GM12878 (cell line): ENCODE results near the gene GPER1. TPM values are rescaled to one million over a fixed set of nuclear protein-coding genes. Genes with fewer than 3 reads are reported as not detected.

Experiments used
- ATAC-seq: fragments of 200-7000 bp; cut with Tn5 transposase; 3 replicates; pipeline ENCODE4 v1.9.1; 2020; ENCODE audit warnings: mild to moderate bottlenecking, moderate library complexity
- BruUV-seq: library from RNA; stranded (reverse); fragments of 400-500 nt; replicated peaks from 2 replicates; lab custom pipeline; 2021; lab: Mats Ljungman, UMichigan
- CTCF ChIA-PET: fragments of 300-600 bp; sonication (Branson Sonifier 250); formaldehyde crosslinking; extraction: SDS; loops from one replicate; lab custom pipeline; 2021; ENCODE audit warnings: inconsistent platforms; lab: Yijun Ruan, JAX
- POLR2A ChIA-PET: fragments of 350-600 bp; formaldehyde crosslinking; extraction: SDS; loops from one replicate; lab custom pipeline; 2021; ENCODE audit warnings: inconsistent platforms; lab: Charles Lee
- RAD21 ChIA-PET: fragments of 300-600 bp; sonication (Branson Sonifier 250); formaldehyde crosslinking; loops from one replicate; lab custom pipeline; 2023; ENCODE audit warnings: antibody characterized with exemption; ENCODE audit not compliant: unreplicated experiment; lab: Charles Lee
- SMC1A ChIA-PET: fragments of 300-600 bp; sonication (Branson Sonifier 250); formaldehyde crosslinking; loops from one replicate; lab custom pipeline; 2023; ENCODE audit not compliant: unreplicated experiment, uncharacterized antibody; lab: Charles Lee
- DNase-seq: peaks from one replicate; pipeline ENCODE4 v3.0.0-alpha.2; 2011; ENCODE audit warnings: low read depth, low spot score
- FAIRE-seq: peaks from 3 replicates; lab custom pipeline; 2011; peaks lifted over from hg19 to GRCh38; lab: Jason Lieb, UNC
- H2AFZ ChIP-seq: 2 replicates; pipeline ENCODE4 v1.6.0; 2011; ENCODE audit warnings: low read depth, low read length, control low read depth; ENCODE audit not compliant: control insufficient read depth
- H3K27ac ChIP-seq: 2 replicates; pipeline ENCODE4 v1.5.1; 2011; ENCODE audit warnings: control low read depth; ENCODE audit not compliant: control insufficient read depth, insufficient read depth
- H3K27me3 ChIP-seq, 2 experiments: replicated peaks in 1 of 2; 2 replicates each; pipeline versions ENCODE4 v1.6.0 to v1.6.1; 2011; ENCODE audit warnings: low read length in 1 of 2; ENCODE audit not compliant: control insufficient read depth in 2 of 2, insufficient read depth in 2 of 2
- H3K36me3 ChIP-seq, 2 experiments: 2 replicates each; pipeline ENCODE4 v1.5.1; 2011; ENCODE audit warnings: low read length in 1 of 2; ENCODE audit not compliant: control insufficient read depth in 2 of 2, insufficient read depth in 2 of 2
- H3K4me1 ChIP-seq: 2 replicates; pipeline ENCODE4 v1.6.1; 2011; ENCODE audit warnings: mild to moderate bottlenecking, low read length, moderate library complexity, mixed read lengths; ENCODE audit not compliant: control insufficient read depth, insufficient read depth
- H3K4me2 ChIP-seq: 2 replicates; pipeline ENCODE4 v1.6.0; 2011; ENCODE audit warnings: control low read depth; ENCODE audit not compliant: control insufficient read depth, insufficient read depth
- H3K4me3 ChIP-seq: fragments of 200-600 bp; sonication (generic); 2 replicates; pipeline ENCODE4 v1.5.1; 2016
- H3K79me2 ChIP-seq: 2 replicates; pipeline ENCODE4 v1.6.0; 2011; ENCODE audit warnings: low read length; ENCODE audit not compliant: control insufficient read depth, insufficient read depth
- H3K9ac ChIP-seq: 2 replicates; pipeline ENCODE4 v1.8.0; 2011; ENCODE audit warnings: low read length, control low read depth, mixed read lengths; ENCODE audit not compliant: control insufficient read depth, insufficient read depth
- H3K9me3 ChIP-seq: replicated peaks from 3 replicates; pipeline ENCODE4 v1.5.1; 2011; ENCODE audit warnings: mild to moderate bottlenecking, low read length; ENCODE audit not compliant: control insufficient read depth, insufficient read depth
- H4K20me1 ChIP-seq: 2 replicates; pipeline ENCODE4 v1.6.0; 2011; ENCODE audit not compliant: control insufficient read depth, insufficient read depth
- BHLHE40 ChIP-seq, 2 experiments: fragments of 450-650 bp in 1 of 2; IDR thresholded peaks; 2 replicates each; pipeline ENCODE4 v1.6.1; 2011 to 2017; ENCODE audit warnings: low read depth in 2 of 2, borderline replicate concordance in 1 of 2, improper control_type of control experiment in 1 of 2, low read length in 1 of 2, mild to moderate bottlenecking in 1 of 2
- MLLT1 ChIP-seq: fragments of 450-650 bp; IDR thresholded peaks from 2 replicates; pipeline ENCODE4 v1.6.1; 2016; ENCODE audit warnings: mild to moderate bottlenecking
- MYB ChIP-seq: fragments of 150-350 bp; IDR thresholded peaks from 2 replicates; pipeline ENCODE4 v1.6.1; 2014; ENCODE audit warnings: mild to moderate bottlenecking, low read depth, low read length, borderline replicate concordance
- NFYA ChIP-seq: IDR thresholded peaks from 2 replicates; pipeline ENCODE4 v1.6.1; 2011; ENCODE audit warnings: low read depth, mild to moderate bottlenecking, low read length, improper control_type of control experiment, borderline replicate concordance
- RELA ChIP-seq: fragments of 450-650 bp; IDR thresholded peaks from 2 replicates; pipeline ENCODE4 v1.8.0; 2014; ENCODE audit warnings: borderline replicate concordance; ENCODE audit not compliant: partially characterized antibody
- WGBS: methylation state at CpG from one replicate; pipeline ENCODE4 v1.1.6; 2016; ENCODE audit warnings: low lambda C conversion rate; ENCODE audit not compliant: insufficient replicate concordance, insufficient coverage; ENCODE audit errors: missing lambda C conversion rate; 5-methylcytosine and 5-hydroxymethylcytosine counted together
- in situ Hi-C: fragments of 300-500 bp; cut with MboI; formaldehyde crosslinking; loops from 9 replicates; pipeline ENCODE4 v1.14.3; 2018; ENCODE audit warnings: mixed read lengths
- intact Hi-C: fragments of 100-400 bp; cut with micrococcal nuclease; formaldehyde crosslinking; loops from one replicate; pipeline ENCODE4 v1.14.2; 2022; ENCODE audit not compliant: unreplicated experiment
- polyA plus RNA-seq, 11 experiments: library from polyadenylated mRNA; depleted of rRNA in 4 of 11; unstranded in 6 of 11; stranded (reverse) in 5 of 11; fragments of >200 nt; fragmentation: Nextera tagmentation in 4 of 11; fragmentation: Illumina TruSeq in 1 of 11; extraction: Ambion mirVana in 4 of 11; extraction: Trizol in 1 of 11; gene quantifications; 1 replicate in 1 of 11; 2 replicates in 10 of 11; pipeline versions ENCODE4 v1.2.1 to v1.2.3, GENCODE V29; 2011 to 2016; ENCODE audit warnings: inconsistent platforms in 2 of 11, missing spikeins in 2 of 11, low read depth in 1 of 11
- total RNA-seq, 4 experiments: library from RNA; depleted of rRNA in 3 of 4; stranded (reverse); fragments of >200 nt in 3 of 4; fragmentation: Illumina TruSeq in 1 of 4; extraction: Trizol in 1 of 4; gene quantifications; 2 replicates each; pipeline versions ENCODE4 v1.2.1 to v1.2.3, GENCODE V29; 2013 to 2021

GPER1 gene
- total and polyA plus RNA-seq, 10 of the 15 experiments (the other 5 are each of a cell fraction or from before 2014, with no cell fraction given), result 0.03 to 6.5 (median 2.6) TPM

- intact Hi-C loops (loop anchor here (1.0 to 10.0 kb wide), 4 partner anchors 72 to 160 kb away; no protein-coding TSS in a partner anchor), in situ Hi-C loops (no loop called here)
- RAD21 ChIA-PET, result interaction anchor here (0.9 to 5.1 kb wide), 24 partner anchors 21 to 157 kb away, joined by 3 to 196 read pairs (median 7); partner anchors contain the start of genes COX19 and GPR146
- SMC1A ChIA-PET, result interaction anchor here (0.9 to 3.9 kb wide), 16 partner anchors 20 to 155 kb away, joined by 3 to 121 read pairs (median 8); no protein-coding TSS in a partner anchor
- WGBS, result 82% methylated on average over 12 of the region's 12 CpGs
- no peak overlapping the region for H2AFZ ChIP-seq
- H3K36me3 ChIP-seq, result no peaks in the 10 kb centered on the region; a peak in 1 of 4 replicates
- no peaks in the 10 kb centered on the region for H4K20me1 ChIP-seq
- H3K4me3 ChIP-seq, result peak overlapping the region; percentile 51; the same call in 1 of the 2 replicates
- H3K27me3 ChIP-seq, result no peaks in the 10 kb centered on the region
- no peak overlapping the region for H3K27ac ChIP-seq
- H3K79me2 ChIP-seq, result peaks cover 11% of the 10 kb centered on the region
- ATAC-seq, result no peak
- peaks cover 29% of the 10 kb centered on the region for H3K4me1 ChIP-seq
- no peak for FAIRE-seq
- no peak overlapping the region; the same call in 1 of the 2 replicates for H3K9ac ChIP-seq
- peak overlapping the region; percentile 70 for H3K4me2 ChIP-seq
- no peaks in the 10 kb centered on the region; the same call in 2 of the 3 replicates for H3K9me3 ChIP-seq
- TF ChIP-seq BHLHE40 (IDR thresholded peaks at IDR 0.05; ENCODE audit: borderline replicate concordance in 1 of 2, low read depth in 2 of 2, low read length in 1 of 2), result peak in 1 of 2 experiments; percentile 8; a peak in 1 of 4 replicates
- TF ChIP-seq NFYA, result no peak
- TF ChIP-seq MLLT1, result peak; percentile 97
- no peak for TF ChIP-seq RELA
- TF ChIP-seq MYB, result no peak
- BruUV-seq, result no TSS peak
- CTCF ChIA-PET, result interaction anchor here (0.6 to 9.7 kb wide), 34 partner anchors 9 to 339 kb away, joined by 3 to 280 read pairs (median 4); partner anchors contain the start of genes COX19 and GPR146
- no peak for DNase-seq
- POLR2A ChIA-PET, result interaction anchor here (0.9 to 3.3 kb wide), 9 partner anchors 20 to 91 kb away, joined by 3 to 29 read pairs (median 4); no protein-coding TSS in a partner anchor
Measured at GRCh38 chr7:1065263-1065584, 22.7 kb upstream of the GPER1 start.
